Fibroblast of the aortic adventitia (primary cell): ENCODE measurements around the gene ROBO3. TPM values are rescaled to one million over a fixed set of nuclear protein-coding genes. Genes with fewer than 3 reads are reported as not detected.

Experiments
- DNase-seq: peaks from one replicate; pipeline ENCODE4 v3.0.0-alpha.2; 2010; ENCODE audit warnings: low read depth
- H3K4me3 ChIP-seq: 2 replicates; pipeline ENCODE4 v1.5.1; 2011; ENCODE audit warnings: low read depth, mild to moderate bottlenecking, control low read depth, low read length, moderate library complexity
- CTCF ChIP-seq: IDR thresholded peaks from 2 replicates; pipeline ENCODE4 v1.5.1; 2011; ENCODE audit warnings: mild to moderate bottlenecking, low read length, control low read depth, inconsistent platforms; ENCODE audit not compliant: insufficient read depth
- total RNA-seq: library from RNA; depleted of rRNA; stranded (reverse); fragments of >200 nt; gene quantifications from 2 replicates; pipeline ENCODE4 v1.2.3, GENCODE V29; 2012; ENCODE audit warnings: low replicate concordance

Gene ROBO3
- total RNA-seq, 1 donor = 13.6 TPM

- H3K4me3 ChIP-seq = no peak overlapping the region
- no peak for TF ChIP-seq CTCF
- DNase-seq = no peak
These were observed 30.3 kb downstream of the ROBO3 start for GRCh38 chr11:124895471-124895971.

DNA sequence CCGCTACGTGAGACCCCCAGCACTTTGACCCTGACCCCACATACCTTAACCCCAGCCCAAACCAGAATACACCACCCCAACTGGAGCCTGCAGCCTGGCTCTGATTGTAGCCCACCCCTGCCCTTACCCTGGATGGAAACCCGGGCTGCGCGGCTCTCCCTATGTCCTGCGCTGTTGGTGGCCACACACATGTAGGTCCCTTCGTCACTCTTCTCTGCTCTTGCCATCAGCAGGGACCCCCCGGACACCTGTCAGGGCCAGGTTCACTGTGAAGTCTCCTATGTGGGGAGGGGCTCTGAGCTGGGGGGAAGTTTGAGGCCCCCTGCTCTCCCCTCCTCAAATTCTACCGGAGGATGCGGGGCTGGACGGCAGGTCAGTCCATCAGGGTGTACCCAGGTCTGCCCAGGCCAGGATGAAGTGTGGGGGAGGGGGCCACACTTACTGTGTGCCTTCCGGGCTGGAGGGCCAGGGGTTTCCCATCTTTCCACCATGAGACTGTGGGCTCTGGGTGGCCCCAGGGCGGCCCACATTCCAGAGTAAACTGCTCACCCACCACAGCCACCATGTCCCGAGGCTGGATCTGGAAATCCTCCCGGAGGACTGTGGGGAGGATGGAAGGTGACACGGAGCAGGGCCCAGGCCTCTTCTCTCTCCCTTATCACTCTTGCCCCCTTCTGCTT is 31.0 kb downstream of the ROBO3 start:
- no peak for TF ChIP-seq CTCF
- no peak for DNase-seq
- no peak overlapping the region for H3K4me3 ChIP-seq

GRCh38 chr11:124896821-124897391 is 31.7 kb downstream of the ROBO3 start:
- no peak for TF ChIP-seq CTCF
- DNase-seq = peak; percentile 90
- peak overlapping the region; percentile 33 for H3K4me3 ChIP-seq

- H3K4me3 ChIP-seq = peak within 1 kb of the TSS; percentile 33
- no peak for TF ChIP-seq CTCF
- DNase-seq = no peak
These were observed 32.5 kb downstream of the ROBO3 start, which contains the start of gene ROBO4 for GRCh38 chr11:124897674-124898262. Gene ROBO4 (minus strand): TSS chr11:124897865. CDS start chr11:124897795, 70 bp downstream.

DNA sequence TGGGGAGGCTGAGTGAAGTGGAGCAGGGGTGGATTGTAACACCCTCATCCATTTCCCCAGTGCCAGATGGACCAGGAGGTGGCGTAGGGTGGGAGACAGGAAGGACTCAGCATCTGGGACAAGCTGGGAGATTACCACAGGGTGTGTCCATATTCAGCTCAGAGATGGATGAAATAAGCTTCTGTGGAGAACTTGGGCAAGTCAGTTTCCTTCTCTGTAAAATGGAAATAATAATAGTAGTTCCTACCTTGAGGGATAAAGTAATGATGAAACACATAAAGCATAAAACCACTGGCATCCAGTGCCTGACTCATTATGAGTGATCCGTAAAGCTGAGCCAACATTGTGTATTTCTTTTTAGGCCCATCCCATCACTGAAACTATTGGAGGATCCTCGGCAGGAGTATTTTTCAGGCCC is 33.0 kb downstream of the ROBO3 start:
- peak; percentile 96 for DNase-seq
- no peak overlapping the region for H3K4me3 ChIP-seq
- peak; percentile 30 for TF ChIP-seq CTCF

DNA sequence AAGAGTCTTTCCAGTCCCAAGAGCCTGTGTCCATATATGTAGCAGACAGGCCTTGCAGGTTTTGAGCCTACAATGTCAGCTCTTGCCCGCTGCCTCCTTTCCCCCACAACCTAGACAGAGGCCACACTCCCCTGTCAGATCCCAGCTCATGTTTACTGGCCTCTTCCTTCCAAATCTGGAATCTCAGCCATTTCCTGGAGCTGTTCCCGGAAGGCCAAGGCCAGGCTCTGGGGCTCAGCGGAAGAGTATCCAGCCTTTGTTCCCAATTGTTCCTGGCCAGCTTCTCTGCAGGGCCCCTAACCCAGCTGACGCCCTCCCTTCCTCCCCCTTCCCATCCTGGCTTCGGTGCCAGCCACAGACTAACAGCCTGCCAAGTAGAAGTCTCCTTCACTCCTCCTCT is 33.5 kb downstream of the ROBO3 start:
- no peak for TF ChIP-seq CTCF
- peak; percentile 90 for DNase-seq
- H3K4me3 ChIP-seq = no peak overlapping the region
